Neuronal stem cell (in vitro differentiated cells): ENCODE data around the gene C3orf18.

ENCODE experiments used
- DNase-seq: peaks from one replicate; pipeline ENCODE4 v3.0.0-alpha.2; 2013; ENCODE audit warnings: low spot score
- H2AFZ ChIP-seq: one replicate; pipeline ENCODE4 v1.6.1; 2013; ENCODE audit warnings: mild to moderate bottlenecking, low read length, inconsistent platforms
- H2AK5ac ChIP-seq: 2 replicates; pipeline ENCODE4 v1.6.1; 2013; ENCODE audit warnings: low read depth, mild to moderate bottlenecking, inconsistent platforms, low read length, moderate library complexity, mixed read lengths
- H2BK120ac ChIP-seq: 2 replicates; pipeline ENCODE4 v1.6.1; 2013; ENCODE audit warnings: low read depth, mild to moderate bottlenecking, inconsistent platforms, low read length, moderate library complexity, mixed read lengths
- H2BK12ac ChIP-seq: one replicate; pipeline ENCODE4 v1.6.1; 2013; ENCODE audit warnings: low read length, inconsistent platforms
- H2BK15ac ChIP-seq: 2 replicates; pipeline ENCODE4 v1.6.1; 2013; ENCODE audit warnings: mild to moderate bottlenecking, low read length, inconsistent platforms, mixed read lengths
- H2BK5ac ChIP-seq: one replicate; pipeline ENCODE4 v1.6.1; 2013; ENCODE audit warnings: inconsistent platforms, mild to moderate bottlenecking, low read length, moderate library complexity
- H3K14ac ChIP-seq: one replicate; pipeline ENCODE4 v1.6.1; 2013; ENCODE audit warnings: low read length, inconsistent platforms
- H3K18ac ChIP-seq: 2 replicates; pipeline ENCODE4 v1.6.1; 2013; ENCODE audit warnings: low read length, inconsistent platforms
- H3K23ac ChIP-seq: 2 replicates; pipeline ENCODE4 v1.6.1; 2013; ENCODE audit warnings: low read depth, mild to moderate bottlenecking, mixed read lengths, low read length, inconsistent platforms; ENCODE audit not compliant: poor library complexity
- H3K27ac ChIP-seq: replicated peaks from 3 replicates; pipeline ENCODE4 v1.5.1; 2013; ENCODE audit warnings: low read length, inconsistent platforms
- H3K27me3 ChIP-seq, 3 experiments: 2 replicates each; pipeline ENCODE4 v1.6.1; 2013; ENCODE audit warnings: low read length in 3 of 3, mild to moderate bottlenecking in 2 of 3, inconsistent platforms in 1 of 3, low read depth in 1 of 3, mixed read lengths in 1 of 3, moderate library complexity in 1 of 3; ENCODE audit not compliant: control insufficient read depth in 3 of 3, insufficient read depth in 3 of 3
- H3K36me3 ChIP-seq, 2 donors: replicated peaks in 1 of 2; 2 replicates each; pipeline ENCODE4 v1.6.1; 2013; ENCODE audit warnings: low read length in 2 of 2; ENCODE audit not compliant: control insufficient read depth in 2 of 2, insufficient read depth in 2 of 2
- H3K4ac ChIP-seq: 2 replicates; pipeline ENCODE4 v1.6.1; 2013; ENCODE audit warnings: inconsistent platforms, mild to moderate bottlenecking, low read length, moderate library complexity
- H3K4me1 ChIP-seq, 2 donors: 1 replicate in 1 of 2; 2 replicates in 1 of 2; pipeline ENCODE4 v1.6.1; 2013; ENCODE audit warnings: low read length in 2 of 2, low read depth in 1 of 2; ENCODE audit not compliant: control insufficient read depth in 2 of 2, insufficient read depth in 1 of 2
- H3K4me2 ChIP-seq: one replicate; pipeline ENCODE4 v1.6.1; 2013; ENCODE audit warnings: mild to moderate bottlenecking, low read length, inconsistent platforms; ENCODE audit not compliant: insufficient read depth, poor library complexity, severe bottlenecking
- H3K4me3 ChIP-seq, 2 donors: 2 replicates each; pipeline ENCODE4 v1.5.1; 2013; ENCODE audit warnings: low read length in 2 of 2, mild to moderate bottlenecking in 2 of 2, inconsistent platforms in 1 of 2, moderate library complexity in 1 of 2
- H3K79me1 ChIP-seq: one replicate; pipeline ENCODE4 v1.6.1; 2013; ENCODE audit warnings: low read depth, mild to moderate bottlenecking, inconsistent platforms, low read length, moderate library complexity
- H3K9ac ChIP-seq: one replicate; pipeline ENCODE4 v1.6.1; 2013; ENCODE audit warnings: mild to moderate bottlenecking, low read depth, low read length, inconsistent platforms; ENCODE audit not compliant: poor library complexity
- H3K9me3 ChIP-seq, 2 donors: replicated peaks in 1 of 2; 2 replicates each; pipeline versions ENCODE3 to v1.6.1; 2013; ENCODE audit warnings: low read length in 2 of 2, mild to moderate bottlenecking in 2 of 2, inconsistent platforms in 1 of 2, low read depth in 1 of 2, mixed read lengths in 1 of 2, moderate library complexity in 1 of 2; ENCODE audit not compliant: control insufficient read depth in 2 of 2, insufficient read depth in 1 of 2
- H4K8ac ChIP-seq: one replicate; pipeline ENCODE4 v1.6.1; 2013; ENCODE audit warnings: low read depth, mild to moderate bottlenecking, inconsistent platforms, low read length, moderate library complexity
- H4K91ac ChIP-seq: one replicate; pipeline ENCODE4 v1.6.1; 2013; ENCODE audit warnings: low read length, low read depth, mild to moderate bottlenecking, inconsistent platforms; ENCODE audit not compliant: poor library complexity
- WGBS, 2 donors: extraction: QIAGEN DNeasy Blood & Tissue Kit; methylation state at CpG; one replicate each; pipeline ENCODE4 v1.1.7; 2013; ENCODE audit warnings: missing lambda C conversion rate in 2 of 2, mixed read lengths in 1 of 2; ENCODE audit not compliant: insufficient read length in 2 of 2, insufficient replicate concordance in 1 of 2; ENCODE audit errors: extremely low coverage in 2 of 2; 5-methylcytosine and 5-hydroxymethylcytosine counted together

C3orf18 gene

GRCh38 chr3:50585919-50586762 is 18.6 kb upstream of the C3orf18 start:
- H3K4me2 ChIP-seq = no peak overlapping the region
- WGBS, 2 donors = no CpG with 5 or more reads among the region's 6 CpGs

GRCh38 chr3:50584391-50584790 is 16.8 kb upstream of the C3orf18 start:
- Histone ChIP-seq H2BK120ac (no peak overlapping the region), H4K91ac (no peak overlapping the region), H3K4me3 (no peak overlapping the region), H3K4me1 (no peaks in the 10 kb centered on the region), H3K4me2 (no peak overlapping the region), H2AK5ac (no peak overlapping the region), H3K23ac (no peak overlapping the region), H2BK12ac (no peak overlapping the region), H2AFZ (no peak overlapping the region), H3K79me1 (peaks cover 1% of the 10 kb centered on the region), H3K18ac (no peak overlapping the region), H4K8ac (no peak overlapping the region), H3K27ac (no peak overlapping the region), H3K14ac (no peak overlapping the region), H2BK5ac (no peak overlapping the region), H2BK15ac (no peak overlapping the region), H3K4ac (no peak overlapping the region), H3K9ac (no peak overlapping the region), H3K27me3 (peaks cover 0 to 1% (median 0%) of the 10 kb centered on the region in 3 experiments), H3K36me3 (peaks cover 0 to 26% of the 10 kb centered on the region in 2 donors), H3K9me3 (no peaks in the 10 kb centered on the region)
- no peak for DNase-seq
- no CpG with 5 or more reads among the region's 2 CpGs for WGBS, 2 donors

More at GRCh38 chr3:50585919-50586762, 18.6 kb upstream of the C3orf18 start:
- Histone ChIP-seq H2AK5ac (peak overlapping the region; percentile 79), H3K36me3 (peaks cover 0 to 15% of the 10 kb centered on the region in 2 donors), H3K27me3 (peaks cover 0 to 1% (median 0%) of the 10 kb centered on the region in 3 experiments), H3K23ac (peak overlapping the region; percentile 36), H4K91ac (no peak overlapping the region), H2BK15ac (no peak overlapping the region), H3K4ac (no peak overlapping the region), H2AFZ (no peak overlapping the region), H3K14ac (no peak overlapping the region), H3K9me3 (no peaks in the 10 kb centered on the region), H3K9ac (no peak overlapping the region), H2BK120ac (no peak overlapping the region), H4K8ac (no peak overlapping the region), H3K79me1 (peaks cover 1% of the 10 kb centered on the region), H3K18ac (no peak overlapping the region), H3K4me3 (no peak overlapping the region), H3K4me1 (no peaks in the 10 kb centered on the region), H2BK5ac (no peak overlapping the region), H2BK12ac (no peak overlapping the region), H3K27ac (no peak overlapping the region)
- DNase-seq = no peak

GRCh38 chr3:50583897-50584296 is 16.4 kb upstream of the C3orf18 start:
- no peak overlapping the region for H2BK15ac ChIP-seq
- peak overlapping the region; percentile 10 for H2BK12ac ChIP-seq
- no peak overlapping the region for H3K4me3 ChIP-seq
- no peak overlapping the region for H3K14ac ChIP-seq
- peaks cover 0 to 26% of the 10 kb centered on the region in 2 donors for H3K36me3 ChIP-seq
- no peak overlapping the region for H2BK5ac ChIP-seq
- H3K9ac ChIP-seq = no peak overlapping the region
- no peak overlapping the region for H3K23ac ChIP-seq
- H4K8ac ChIP-seq = no peak overlapping the region
- no CpG with 5 or more reads among the region's 6 CpGs for WGBS, 2 donors
- no peak overlapping the region for H3K4ac ChIP-seq
- DNase-seq = no peak
- no peak overlapping the region for H2AFZ ChIP-seq
- no peaks in the 10 kb centered on the region for H3K4me1 ChIP-seq
- no peak overlapping the region for H3K4me2 ChIP-seq
- peaks cover 1% of the 10 kb centered on the region for H3K79me1 ChIP-seq
- H3K27me3 ChIP-seq = peaks cover 0 to 1% (median 0%) of the 10 kb centered on the region in 3 experiments
- no peak overlapping the region for H2AK5ac ChIP-seq
- no peak overlapping the region for H3K27ac ChIP-seq
- H3K9me3 ChIP-seq = no peaks in the 10 kb centered on the region
- no peak overlapping the region for H3K18ac ChIP-seq
- H2BK120ac ChIP-seq = no peak overlapping the region
- H4K91ac ChIP-seq = no peak overlapping the region

GRCh38 chr3:50582083-50582482 is 14.5 kb upstream of the C3orf18 start:
- Histone ChIP-seq H3K79me1 (peaks cover 1% of the 10 kb centered on the region), H3K4ac (no peak overlapping the region), H2BK5ac (no peak overlapping the region), H2BK120ac (no peak overlapping the region), H3K4me2 (no peak overlapping the region), H3K9me3 (no peaks in the 10 kb centered on the region), H3K27ac (no peak overlapping the region), H4K91ac (no peak overlapping the region), H2BK15ac (no peak overlapping the region), H3K4me3 (no peak overlapping the region), H3K4me1 (no peaks in the 10 kb centered on the region), H2AK5ac (no peak overlapping the region), H3K27me3 (no peaks in the 10 kb centered on the region), H3K9ac (no peak overlapping the region), H2AFZ (no peak overlapping the region), H3K14ac (no peak overlapping the region), H2BK12ac (no peak overlapping the region), H3K36me3 (peaks cover 3 to 37% of the 10 kb centered on the region in 2 donors), H3K23ac (no peak overlapping the region), H4K8ac (no peak overlapping the region), H3K18ac (no peak overlapping the region)
- WGBS, 2 donors = no CpG with 5 or more reads among the region's 9 CpGs
- DNase-seq = no peak
